ENCODE measurements around the gene UBR4. TPM values are rescaled to one million over a fixed set of nuclear protein-coding genes. Genes with fewer than 3 reads are reported as not detected.

UBR4 gene
- polyA plus RNA-seq, 1 donor from 2014 or later, result 49.7 TPM

DNA sequence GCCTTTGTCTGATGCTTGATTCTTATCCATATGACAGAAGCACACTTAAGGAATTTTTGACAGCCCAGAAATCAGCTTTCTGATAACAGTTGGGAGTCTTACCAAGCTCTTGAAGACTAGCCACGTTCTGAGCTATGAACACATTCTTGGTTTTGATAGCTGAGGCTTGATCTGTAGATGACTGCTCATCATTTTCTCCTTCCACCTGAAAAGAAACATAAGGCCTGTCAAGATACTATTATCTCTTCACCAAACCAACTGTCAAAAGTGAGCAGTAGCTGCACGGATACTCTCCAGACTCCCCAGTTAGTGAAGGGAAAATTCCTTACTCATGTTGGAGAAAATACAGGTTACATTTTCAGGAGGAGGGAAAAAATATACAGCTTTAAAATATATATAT, 12.2 kb downstream of the UBR4 start:
- Histone ChIP-seq H2AFZ (ENCODE audit: low read depth, low read length) (no peak overlapping the region), H3K4me3 (ENCODE audit: low read length) (peak overlapping the region; percentile 52), H3F3A (ENCODE audit: insufficient read depth, low read length, poor library complexity, severe bottlenecking) (no peaks in the 10 kb centered on the region), H3K9me3 (ENCODE audit: low read length) (no peaks in the 10 kb centered on the region), H3K9me2 (ENCODE audit: insufficient read depth, low read length) (no peaks in the 10 kb centered on the region), H3K27me3 (ENCODE audit: insufficient read depth, low read depth, low read length) (no peaks in the 10 kb centered on the region), H3K4me2 (ENCODE audit: low read length) (no peak overlapping the region), H3K79me2 (replicated peaks; ENCODE audit: insufficient read depth, low read length) (peaks cover 40% of the 10 kb centered on the region), H3K9ac (ENCODE audit: low read length) (peak overlapping the region; percentile 49), H3K36me3 (ENCODE audit: insufficient read depth, low read length) (peaks cover 8% of the 10 kb centered on the region), H3K27ac (ENCODE audit: low read length) (peak overlapping the region; percentile 92), H4K20me1 (ENCODE audit: insufficient read depth) (no peaks in the 10 kb centered on the region)
- peak; percentile 89 for TF ChIP-seq EP300 (conservative IDR thresholded peaks at IDR 0.05; ENCODE audit: poor library complexity, severe bottlenecking)
- TF ChIP-seq MXI1 (conservative IDR thresholded peaks at IDR 0.05; ENCODE audit: poor library complexity, severe bottlenecking), result no peak
- TF ChIP-seq, protein P1, sequence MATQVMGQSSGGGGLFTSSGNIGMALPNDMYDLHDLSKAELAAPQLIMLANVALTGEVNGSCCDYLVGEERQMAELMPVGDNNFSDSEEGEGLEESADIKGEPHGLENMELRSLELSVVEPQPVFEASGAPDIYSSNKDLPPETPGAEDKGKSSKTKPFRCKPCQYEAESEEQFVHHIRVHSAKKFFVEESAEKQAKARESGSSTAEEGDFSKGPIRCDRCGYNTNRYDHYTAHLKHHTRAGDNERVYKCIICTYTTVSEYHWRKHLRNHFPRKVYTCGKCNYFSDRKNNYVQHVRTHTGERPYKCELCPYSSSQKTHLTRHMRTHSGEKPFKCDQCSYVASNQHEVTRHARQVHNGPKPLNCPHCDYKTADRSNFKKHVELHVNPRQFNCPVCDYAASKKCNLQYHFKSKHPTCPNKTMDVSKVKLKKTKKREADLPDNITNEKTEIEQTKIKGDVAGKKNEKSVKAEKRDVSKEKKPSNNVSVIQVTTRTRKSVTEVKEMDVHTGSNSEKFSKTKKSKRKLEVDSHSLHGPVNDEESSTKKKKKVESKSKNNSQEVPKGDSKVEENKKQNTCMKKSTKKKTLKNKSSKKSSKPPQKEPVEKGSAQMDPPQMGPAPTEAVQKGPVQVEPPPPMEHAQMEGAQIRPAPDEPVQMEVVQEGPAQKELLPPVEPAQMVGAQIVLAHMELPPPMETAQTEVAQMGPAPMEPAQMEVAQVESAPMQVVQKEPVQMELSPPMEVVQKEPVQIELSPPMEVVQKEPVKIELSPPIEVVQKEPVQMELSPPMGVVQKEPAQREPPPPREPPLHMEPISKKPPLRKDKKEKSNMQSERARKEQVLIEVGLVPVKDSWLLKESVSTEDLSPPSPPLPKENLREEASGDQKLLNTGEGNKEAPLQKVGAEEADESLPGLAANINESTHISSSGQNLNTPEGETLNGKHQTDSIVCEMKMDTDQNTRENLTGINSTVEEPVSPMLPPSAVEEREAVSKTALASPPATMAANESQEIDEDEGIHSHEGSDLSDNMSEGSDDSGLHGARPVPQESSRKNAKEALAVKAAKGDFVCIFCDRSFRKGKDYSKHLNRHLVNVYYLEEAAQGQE (IDR thresholded peaks at IDR 0.05; ENCODE audit: borderline replicate concordance), result peak; percentile 48
- no peak for TF ChIP-seq TAF1 (IDR thresholded peaks at IDR 0.05; ENCODE audit: low read depth)
- no peak for TF ChIP-seq EZH2 (IDR thresholded peaks at IDR 0.05; ENCODE audit: borderline replicate concordance, insufficient read depth, low read length, poor library complexity, severe bottlenecking)
- TF ChIP-seq POLR2AphosphoS5 (IDR thresholded peaks at IDR 0.05), result peak; percentile 36
- TF ChIP-seq, protein P2, sequence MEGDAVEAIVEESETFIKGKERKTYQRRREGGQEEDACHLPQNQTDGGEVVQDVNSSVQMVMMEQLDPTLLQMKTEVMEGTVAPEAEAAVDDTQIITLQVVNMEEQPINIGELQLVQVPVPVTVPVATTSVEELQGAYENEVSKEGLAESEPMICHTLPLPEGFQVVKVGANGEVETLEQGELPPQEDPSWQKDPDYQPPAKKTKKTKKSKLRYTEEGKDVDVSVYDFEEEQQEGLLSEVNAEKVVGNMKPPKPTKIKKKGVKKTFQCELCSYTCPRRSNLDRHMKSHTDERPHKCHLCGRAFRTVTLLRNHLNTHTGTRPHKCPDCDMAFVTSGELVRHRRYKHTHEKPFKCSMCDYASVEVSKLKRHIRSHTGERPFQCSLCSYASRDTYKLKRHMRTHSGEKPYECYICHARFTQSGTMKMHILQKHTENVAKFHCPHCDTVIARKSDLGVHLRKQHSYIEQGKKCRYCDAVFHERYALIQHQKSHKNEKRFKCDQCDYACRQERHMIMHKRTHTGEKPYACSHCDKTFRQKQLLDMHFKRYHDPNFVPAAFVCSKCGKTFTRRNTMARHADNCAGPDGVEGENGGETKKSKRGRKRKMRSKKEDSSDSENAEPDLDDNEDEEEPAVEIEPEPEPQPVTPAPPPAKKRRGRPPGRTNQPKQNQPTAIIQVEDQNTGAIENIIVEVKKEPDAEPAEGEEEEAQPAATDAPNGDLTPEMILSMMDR (IDR thresholded peaks at IDR 0.05; ENCODE audit: poor library complexity, severe bottlenecking), result no peak
- TF ChIP-seq SMC3 (conservative IDR thresholded peaks at IDR 0.05; ENCODE audit: poor library complexity), result no peak
- TF ChIP-seq RAD21 (conservative IDR thresholded peaks at IDR 0.05), result no peak

DNA sequence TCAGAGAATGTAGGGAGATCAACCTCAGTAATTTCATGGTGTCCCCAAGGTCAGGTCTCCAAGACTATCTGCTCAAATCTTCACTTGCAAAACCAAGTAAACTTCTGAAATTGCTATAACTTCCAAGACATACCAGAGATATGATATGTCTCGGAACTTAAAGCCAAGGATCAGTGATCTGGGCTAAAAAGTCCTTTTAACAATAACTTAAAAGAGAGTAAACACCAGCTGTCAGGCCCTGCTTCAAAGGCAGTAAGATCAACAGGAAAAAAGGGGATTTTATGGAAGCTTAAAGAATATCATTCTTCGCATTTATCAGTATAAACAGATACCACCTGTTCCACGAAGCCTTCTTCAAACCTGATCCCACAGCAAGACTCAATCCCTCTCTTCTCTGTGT, 13.7 kb downstream of the UBR4 start:
- TF ChIP-seq, protein P1 (IDR thresholded peaks at IDR 0.05; ENCODE audit: borderline replicate concordance), result no peak
- TF ChIP-seq, protein P2 (IDR thresholded peaks at IDR 0.05; ENCODE audit: poor library complexity, severe bottlenecking), result no peak
- TF ChIP-seq RAD21 (conservative IDR thresholded peaks at IDR 0.05) (no peak), POLR2AphosphoS5 (IDR thresholded peaks at IDR 0.05) (no peak), EP300 (conservative IDR thresholded peaks at IDR 0.05; ENCODE audit: poor library complexity, severe bottlenecking) (no peak), MXI1 (conservative IDR thresholded peaks at IDR 0.05; ENCODE audit: poor library complexity, severe bottlenecking) (no peak), TAF1 (IDR thresholded peaks at IDR 0.05; ENCODE audit: low read depth) (no peak), SMC3 (conservative IDR thresholded peaks at IDR 0.05; ENCODE audit: poor library complexity) (no peak), EZH2 (IDR thresholded peaks at IDR 0.05; ENCODE audit: borderline replicate concordance, insufficient read depth, low read length, poor library complexity, severe bottlenecking) (no peak)
- Histone ChIP-seq H3K79me2 (replicated peaks; ENCODE audit: insufficient read depth, low read length) (peaks cover 26% of the 10 kb centered on the region), H3K9me2 (ENCODE audit: insufficient read depth, low read length) (no peaks in the 10 kb centered on the region), H3K9me3 (ENCODE audit: low read length) (no peaks in the 10 kb centered on the region), H3K4me3 (ENCODE audit: low read length) (peak overlapping the region; percentile 52), H3K27ac (ENCODE audit: low read length) (peak overlapping the region; percentile 92), H3K9ac (ENCODE audit: low read length) (no peak overlapping the region), H3K27me3 (ENCODE audit: insufficient read depth, low read depth, low read length) (no peaks in the 10 kb centered on the region), H3K4me2 (ENCODE audit: low read length) (no peak overlapping the region), H3K36me3 (ENCODE audit: insufficient read depth, low read length) (peaks cover 8% of the 10 kb centered on the region), H2AFZ (ENCODE audit: low read depth, low read length) (no peak overlapping the region), H4K20me1 (ENCODE audit: insufficient read depth) (no peaks in the 10 kb centered on the region), H3F3A (ENCODE audit: insufficient read depth, low read length, poor library complexity, severe bottlenecking) (no peaks in the 10 kb centered on the region)
